Thyroid gland (tissue), 4 donors: Measurements from ENCODE around the gene ARHGEF4.

ENCODE experiments used
- POLR2A ChIP-seq, 2 donors: fragments of 450-650 bp; IDR thresholded peaks; one replicate each; pipeline ENCODE4 v1.6.1; 2017; ENCODE audit warnings: antibody characterized with exemption in 2 of 2, mild to moderate bottlenecking in 2 of 2, moderate library complexity in 1 of 2
- TF ChIP-seq, protein P1 (sequence below), 6 experiments: fragments of 200-600 bp in 3 of 6; fragments of 450-650 bp in 3 of 6; sonication (generic) in 3 of 6; IDR thresholded peaks; one replicate each; pipeline ENCODE4 v1.5.1; 2016 to 2019; ENCODE audit warnings: antibody characterized with exemption in 6 of 6, mild to moderate bottlenecking in 2 of 6, inconsistent platforms in 1 of 6, moderate library complexity in 1 of 6

GRCh38 chr2:130822766-130823165, 13.9 kb upstream of the ARHGEF4 start:
- TF ChIP-seq, protein P1, sequence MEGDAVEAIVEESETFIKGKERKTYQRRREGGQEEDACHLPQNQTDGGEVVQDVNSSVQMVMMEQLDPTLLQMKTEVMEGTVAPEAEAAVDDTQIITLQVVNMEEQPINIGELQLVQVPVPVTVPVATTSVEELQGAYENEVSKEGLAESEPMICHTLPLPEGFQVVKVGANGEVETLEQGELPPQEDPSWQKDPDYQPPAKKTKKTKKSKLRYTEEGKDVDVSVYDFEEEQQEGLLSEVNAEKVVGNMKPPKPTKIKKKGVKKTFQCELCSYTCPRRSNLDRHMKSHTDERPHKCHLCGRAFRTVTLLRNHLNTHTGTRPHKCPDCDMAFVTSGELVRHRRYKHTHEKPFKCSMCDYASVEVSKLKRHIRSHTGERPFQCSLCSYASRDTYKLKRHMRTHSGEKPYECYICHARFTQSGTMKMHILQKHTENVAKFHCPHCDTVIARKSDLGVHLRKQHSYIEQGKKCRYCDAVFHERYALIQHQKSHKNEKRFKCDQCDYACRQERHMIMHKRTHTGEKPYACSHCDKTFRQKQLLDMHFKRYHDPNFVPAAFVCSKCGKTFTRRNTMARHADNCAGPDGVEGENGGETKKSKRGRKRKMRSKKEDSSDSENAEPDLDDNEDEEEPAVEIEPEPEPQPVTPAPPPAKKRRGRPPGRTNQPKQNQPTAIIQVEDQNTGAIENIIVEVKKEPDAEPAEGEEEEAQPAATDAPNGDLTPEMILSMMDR (IDR thresholded peaks at IDR 0.05): no peak
- no peak for TF ChIP-seq POLR2A (IDR thresholded peaks at IDR 0.05)
